Activated CD4-positive, CD25-positive, alpha-beta regulatory T cell treated with anti-CD3 and anti-CD28 coated beads, Interleukin-2, amount 50 U/mL, for 24 hours (primary cell): Measurements from ENCODE around the gene MAP3K10.

Experiments used
- ATAC-seq, 2 donors: fragments of 150-1000 bp; cut with Tn5 transposase; one replicate each; pipeline ENCODE4 v1.10.0; 2021; ENCODE audit warnings: mild to moderate bottlenecking in 1 of 2, moderate library complexity in 1 of 2

Gene MAP3K10

GRCh38 chr19:40175820-40176219, 15.4 kb upstream of the MAP3K10 start:
- no peak for ATAC-seq

GRCh38 chr19:40177286-40178070, 13.7 kb upstream of the MAP3K10 start:
- ATAC-seq, result no peak

GRCh38 chr19:40178756-40179155, 12.5 kb upstream of the MAP3K10 start:
- ATAC-seq, result no peak

- ATAC-seq, result no peak
Observed at GRCh38 chr19:40184273-40184672, 7.0 kb upstream of the MAP3K10 start.

GRCh38 chr19:40191836-40192646, 815 bp downstream of the MAP3K10 start:
- no peak for ATAC-seq

GRCh38 chr19:40192758-40193586, 1.7 kb downstream of the MAP3K10 start:
- no peak for ATAC-seq

- no peak for ATAC-seq
Observed at GRCh38 chr19:40193587-40193849, 2.3 kb downstream of the MAP3K10 start.

- no peak for ATAC-seq
Observed at GRCh38 chr19:40198272-40198990, 7.2 kb downstream of the MAP3K10 start.

- ATAC-seq, result no peak
Observed at GRCh38 chr19:40200341-40201099, 9.3 kb downstream of the MAP3K10 start.

GRCh38 chr19:40204381-40204780, 13.2 kb downstream of the MAP3K10 start:
- ATAC-seq, result no peak

- ATAC-seq, result no peak
Observed at GRCh38 chr19:40205760-40206159, 14.5 kb downstream of the MAP3K10 start.

- no peak for ATAC-seq
Observed at GRCh38 chr19:40208602-40209001, 17.4 kb downstream of the MAP3K10 start.

GRCh38 chr19:40210889-40211288, 19.7 kb downstream of the MAP3K10 start:
- no peak for ATAC-seq

GRCh38 chr19:40213251-40213829, 22.1 kb downstream of the MAP3K10 start:
- ATAC-seq, result no peak

GRCh38 chr19:40213882-40214570, 22.8 kb downstream of the MAP3K10 start:
- no peak for ATAC-seq

GRCh38 chr19:40214936-40215335, 23.7 kb downstream of the MAP3K10 start:
- no peak for ATAC-seq

- no peak for ATAC-seq
Observed at GRCh38 chr19:40216013-40216776, 25.0 kb downstream of the MAP3K10 start.

GRCh38 chr19:40216777-40217026, 25.5 kb downstream of the MAP3K10 start:
- no peak for ATAC-seq

- ATAC-seq, result no peak
Observed at GRCh38 chr19:40217027-40217810, 26.0 kb downstream of the MAP3K10 start.
